Measurements from ENCODE around the gene BMAL1.

- TF ChIP-seq CTCF (IDR thresholded peaks at IDR 0.05; ENCODE audit: insufficient read depth, low read length, poor library complexity, severe bottlenecking) (no peak), EZH2phosphoT487 (conservative IDR thresholded peaks at IDR 0.05; ENCODE audit: low read length) (no peak)
These were observed 27.6 kb upstream of the BMAL1 start for GRCh38 chr11:13249992-13250391.

Measured in SU-DHL-6 (cell line).